Limb (tissue), 2 donors: ENCODE data around the gene CCDC150.
"Not testable (repeated sequence)": the region's sequence is repeated elsewhere in the genome, so short reads cannot be mapped to it uniquely, and the experiment has no call there.

Experiments
- DNase-seq, 2 donors: peaks; one replicate each; pipeline ENCODE4 v3.0.0-alpha.2; 2016; ENCODE audit errors: extremely low spot score in 2 of 2

The CCDC150 gene

GRCh38 chr2:196639180-196640030 lies at the start of gene CCDC150:
TSS of gene CCDC150 (plus strand) at chr2:196639715. CDS start at chr2:196639767, 52 bp downstream.
- DNase-seq: peak; percentile 95 to 96

- DNase-seq: no peak
These were observed 49.2 kb upstream of the CCDC150 start for GRCh38 chr2:196590286-196590685.

- DNase-seq: no peak
These were observed 48.5 kb upstream of the CCDC150 start for GRCh38 chr2:196591004-196591403.

GRCh38 chr2:196591621-196592022 lies 47.9 kb upstream of the CCDC150 start:
- DNase-seq: no peak

- peak; percentile 38 to 78 for DNase-seq
These were observed 47.1 kb upstream of the CCDC150 start for GRCh38 chr2:196592331-196592910.

- DNase-seq: peak; percentile 50 to 85
These were observed 46.3 kb upstream of the CCDC150 start, which contains the start of gene HECW2 for GRCh38 chr2:196592911-196593881. TSS of gene HECW2 (minus strand) at chr2:196593554.

GRCh38 chr2:196594158-196594557 lies 45.4 kb upstream of the CCDC150 start:
- DNase-seq: no peak

- DNase-seq: no peak
These were observed 42.0 kb upstream of the CCDC150 start for GRCh38 chr2:196597531-196597930.

GRCh38 chr2:196598412-196598811 lies 41.1 kb upstream of the CCDC150 start:
- no peak for DNase-seq

- DNase-seq: no peak
These were observed 40.7 kb upstream of the CCDC150 start for GRCh38 chr2:196598846-196599245.

- no peak for DNase-seq
These were observed 37.8 kb upstream of the CCDC150 start for GRCh38 chr2:196601430-196602306.

- DNase-seq: no peak
These were observed 35.3 kb upstream of the CCDC150 start for GRCh38 chr2:196604196-196604595.

- DNase-seq: no peak
These were observed 33.0 kb upstream of the CCDC150 start for GRCh38 chr2:196606516-196606915.

GRCh38 chr2:196607073-196607472 lies 32.4 kb upstream of the CCDC150 start:
- DNase-seq: no peak

- DNase-seq: not testable (repeated sequence)
These were observed 31.6 kb upstream of the CCDC150 start for GRCh38 chr2:196607896-196608295.

- no peak for DNase-seq
These were observed 29.7 kb upstream of the CCDC150 start for GRCh38 chr2:196609806-196610205.

GRCh38 chr2:196610796-196611195 lies 28.7 kb upstream of the CCDC150 start:
- DNase-seq: no peak

GRCh38 chr2:196613302-196613701 lies 26.2 kb upstream of the CCDC150 start:
- DNase-seq: no peak

GRCh38 chr2:196617430-196617829 lies 22.1 kb upstream of the CCDC150 start:
- no peak for DNase-seq

- DNase-seq: no peak
These were observed 20.9 kb upstream of the CCDC150 start for GRCh38 chr2:196618661-196619060.

GRCh38 chr2:196630531-196630930 lies 9.0 kb upstream of the CCDC150 start:
- DNase-seq: no peak
